Transverse colon (tissue), 4 donors: ENCODE data around the gene TCF7L2. TPM values are rescaled to one million over a fixed set of nuclear protein-coding genes. Genes with fewer than 3 reads are reported as not detected.
A peak's percentile ranks its signal among the peaks of the same experiment; 100 is the strongest.

Source experiments
- DNase-seq: peaks from one replicate; pipeline ENCODE4 v3.0.0-alpha.2; 2019
- H3K27ac ChIP-seq, 4 donors: fragments of 200-600 bp; sonication (generic); 2 replicates each; pipeline ENCODE4 v1.5.1; 2016 to 2018; ENCODE audit warnings: inconsistent platforms in 4 of 4
- H3K27me3 ChIP-seq: fragments of 200-600 bp; sonication (generic); 2 replicates; pipeline ENCODE4 v1.5.1; 2017; ENCODE audit warnings: inconsistent platforms
- H3K36me3 ChIP-seq, 4 donors: fragments of 200-600 bp; sonication (generic); 2 replicates each; pipeline ENCODE4 v1.5.1; 2017 to 2019; ENCODE audit warnings: inconsistent platforms in 4 of 4
- H3K4me1 ChIP-seq, 4 donors: fragments of 200-600 bp; sonication (generic); 2 replicates each; pipeline ENCODE4 v1.5.1; 2017 to 2020; ENCODE audit warnings: inconsistent platforms in 4 of 4
- H3K4me3 ChIP-seq, 4 donors: fragments of 200-600 bp; sonication (generic); 1 replicate in 1 of 4; 2 replicates in 3 of 4; pipeline versions ENCODE4 v1.5.1 to v1.6.1; 2017 to 2019; ENCODE audit warnings: inconsistent platforms in 4 of 4
- H3K9me3 ChIP-seq, 2 donors: fragments of 200-600 bp; sonication (generic); 2 replicates each; pipeline ENCODE4 v1.5.1; 2017 to 2019; ENCODE audit warnings: inconsistent platforms in 2 of 2
- EP300 ChIP-seq: sonication (generic); formaldehyde crosslinking; IDR thresholded peaks from one replicate; pipeline ENCODE4 v1.6.1; 2017; ENCODE audit warnings: antibody characterized with exemption, low read depth
- POLR2A ChIP-seq: fragments of 450-650 bp; IDR thresholded peaks from one replicate; pipeline ENCODE4 v1.6.1; 2016; ENCODE audit warnings: antibody characterized with exemption, mild to moderate bottlenecking, moderate library complexity
- POLR2AphosphoS5 ChIP-seq, 3 donors: sonication (generic); formaldehyde crosslinking; IDR thresholded peaks; one replicate each; pipeline ENCODE4 v1.6.1; 2016; ENCODE audit warnings: antibody characterized with exemption in 3 of 3
- WGBS, 2 donors: methylation state at CpG; one replicate each; pipeline ENCODE4 v1.1.5; 2018; ENCODE audit warnings: low coverage in 1 of 2; 5-methylcytosine and 5-hydroxymethylcytosine counted together
- in situ Hi-C, 4 donors: fragments of 200-750 bp; cut with MboI; loops; one replicate each; pipeline versions ENCODE4 v1.15.0 to v1.15.1; 2017; ENCODE audit warnings: low sequenced_read_pairs in 3 of 4, low pct_ligation_motif_present in 1 of 4, low pct_unique_long_range_greater_than_20kb in 1 of 4
- intact Hi-C: fragments of 100-400 bp; cut with DNase I; formaldehyde crosslinking; loops from one replicate; pipeline ENCODE4 v1.15.1; 2023; ENCODE audit warnings: low total_unique reads
- total RNA-seq, 4 donors: library from RNA; depleted of rRNA; stranded (reverse); fragments of >200 nt; gene quantifications; one replicate each; pipeline ENCODE4 v1.1.0, GENCODE V29; 2016
- TF ChIP-seq, protein P1 (sequence below), 5 experiments: fragments of 200-600 bp in 3 of 5; fragments of 450-650 bp in 2 of 5; sonication (generic) in 3 of 5; IDR thresholded peaks; 1 replicate in 2 of 5; 2 replicates in 3 of 5; pipeline ENCODE4 v1.5.1; 2016 to 2017; ENCODE audit warnings: antibody characterized with exemption in 5 of 5, inconsistent platforms in 3 of 5, mild to moderate bottlenecking in 2 of 5, moderate library complexity in 1 of 5

TCF7L2 gene
- total RNA-seq, 4 donors from 2014 or later: 84.6 to 249 (median 137) TPM

DNA sequence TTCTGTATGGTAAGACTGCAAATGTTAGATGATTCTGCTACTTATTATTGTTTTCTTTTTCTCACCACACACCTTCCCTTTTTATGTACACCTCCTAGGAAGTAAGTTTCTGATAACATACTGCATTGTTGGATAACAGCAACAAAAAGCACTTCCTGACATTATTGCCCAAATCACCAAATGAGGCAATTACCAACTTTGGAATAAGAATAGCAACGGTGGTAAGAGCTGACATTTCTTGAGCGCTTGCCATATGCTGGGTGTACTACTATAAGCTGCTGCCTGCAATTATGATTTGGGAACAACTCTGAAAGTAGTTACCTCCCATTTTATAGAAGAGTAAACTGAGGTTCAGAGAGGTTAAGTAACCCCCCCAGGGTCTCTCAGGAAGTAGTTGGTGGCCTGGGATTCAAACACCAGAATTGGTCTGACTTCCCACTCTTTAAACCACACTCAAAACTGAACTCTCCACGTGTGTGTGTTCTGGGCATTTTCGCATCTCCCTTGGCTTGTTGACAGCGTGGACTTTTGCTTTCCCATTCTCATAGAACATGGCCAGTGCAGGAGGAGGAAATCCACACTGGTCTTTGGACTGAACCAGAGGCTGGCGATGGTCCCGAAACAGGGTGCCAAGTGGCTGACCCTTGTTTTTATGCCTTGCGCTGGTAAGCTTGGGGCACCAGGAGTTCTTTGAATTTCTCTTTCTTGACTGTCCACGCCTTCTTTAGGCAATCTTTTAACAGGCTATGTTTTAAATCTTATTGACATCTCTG is 71.4 kb downstream of the TCF7L2 start:
- 66 to 74% methylated on average over 8 to 9 of the region's 9 CpGs for WGBS, 2 donors
- intact Hi-C loops: no loop called here

DNA sequence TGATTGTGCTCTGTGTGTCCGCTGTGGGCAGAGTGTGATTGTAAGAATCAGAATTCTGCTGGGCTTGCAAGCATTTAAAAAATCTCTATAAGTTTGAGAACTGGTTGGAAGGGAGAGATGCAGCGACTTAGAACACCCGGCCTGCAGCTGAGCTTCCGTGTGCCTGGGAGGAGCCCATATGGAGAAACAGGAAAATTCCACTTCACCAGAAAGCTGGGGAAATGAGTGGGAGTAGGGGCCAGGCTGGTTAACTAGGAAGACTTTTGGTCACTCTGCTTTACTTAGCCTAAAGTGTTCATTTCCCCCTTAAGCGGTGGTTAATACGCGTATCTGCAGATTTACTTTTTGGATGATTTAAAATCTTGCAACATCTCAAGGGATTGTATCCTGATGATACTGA is 72.2 kb downstream of the TCF7L2 start:
- peaks cover 21 to 64% (median 42%) of the 10 kb centered on the region in 4 donors for H3K4me1 ChIP-seq
- intact Hi-C loops (no loop called here), in situ Hi-C loops (no loop called here)
- H3K9me3 ChIP-seq: no peaks in the 10 kb centered on the region
- WGBS, 2 donors: 83 to 84% methylated on average over 6 to 7 of the region's 7 CpGs
- no peak for TF ChIP-seq EP300
- TF ChIP-seq POLR2AphosphoS5 (IDR thresholded peaks at IDR 0.05): no peak
- no peak for TF ChIP-seq POLR2A
- TF ChIP-seq, protein P1, sequence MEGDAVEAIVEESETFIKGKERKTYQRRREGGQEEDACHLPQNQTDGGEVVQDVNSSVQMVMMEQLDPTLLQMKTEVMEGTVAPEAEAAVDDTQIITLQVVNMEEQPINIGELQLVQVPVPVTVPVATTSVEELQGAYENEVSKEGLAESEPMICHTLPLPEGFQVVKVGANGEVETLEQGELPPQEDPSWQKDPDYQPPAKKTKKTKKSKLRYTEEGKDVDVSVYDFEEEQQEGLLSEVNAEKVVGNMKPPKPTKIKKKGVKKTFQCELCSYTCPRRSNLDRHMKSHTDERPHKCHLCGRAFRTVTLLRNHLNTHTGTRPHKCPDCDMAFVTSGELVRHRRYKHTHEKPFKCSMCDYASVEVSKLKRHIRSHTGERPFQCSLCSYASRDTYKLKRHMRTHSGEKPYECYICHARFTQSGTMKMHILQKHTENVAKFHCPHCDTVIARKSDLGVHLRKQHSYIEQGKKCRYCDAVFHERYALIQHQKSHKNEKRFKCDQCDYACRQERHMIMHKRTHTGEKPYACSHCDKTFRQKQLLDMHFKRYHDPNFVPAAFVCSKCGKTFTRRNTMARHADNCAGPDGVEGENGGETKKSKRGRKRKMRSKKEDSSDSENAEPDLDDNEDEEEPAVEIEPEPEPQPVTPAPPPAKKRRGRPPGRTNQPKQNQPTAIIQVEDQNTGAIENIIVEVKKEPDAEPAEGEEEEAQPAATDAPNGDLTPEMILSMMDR (IDR thresholded peaks at IDR 0.05): no peak
- H3K27me3 ChIP-seq: no peaks in the 10 kb centered on the region
- peak overlapping the region in 1 of 4 donors; percentile 3 for H3K27ac ChIP-seq
- H3K36me3 ChIP-seq: no peaks in the 10 kb centered on the region
- no peak for DNase-seq
- no peak overlapping the region for H3K4me3 ChIP-seq

More for the DNA sequence above, 71.4 kb downstream of the TCF7L2 start:
- Histone ChIP-seq H3K9me3 (no peaks in the 10 kb centered on the region), H3K36me3 (no peaks in the 10 kb centered on the region), H3K4me3 (no peak overlapping the region), H3K4me1 (peaks cover 17 to 64% (median 35%) of the 10 kb centered on the region in 4 donors), H3K27ac (peak overlapping the region in 3 of 4 donors; percentile 9 to 43 (median 13)), H3K27me3 (no peaks in the 10 kb centered on the region)
- in situ Hi-C loops: no loop called here
- no peak for DNase-seq
- TF ChIP-seq, protein P1 (IDR thresholded peaks at IDR 0.05): no peak
- no peak for TF ChIP-seq POLR2AphosphoS5 (IDR thresholded peaks at IDR 0.05)
- no peak for TF ChIP-seq EP300
- TF ChIP-seq POLR2A: no peak

DNA sequence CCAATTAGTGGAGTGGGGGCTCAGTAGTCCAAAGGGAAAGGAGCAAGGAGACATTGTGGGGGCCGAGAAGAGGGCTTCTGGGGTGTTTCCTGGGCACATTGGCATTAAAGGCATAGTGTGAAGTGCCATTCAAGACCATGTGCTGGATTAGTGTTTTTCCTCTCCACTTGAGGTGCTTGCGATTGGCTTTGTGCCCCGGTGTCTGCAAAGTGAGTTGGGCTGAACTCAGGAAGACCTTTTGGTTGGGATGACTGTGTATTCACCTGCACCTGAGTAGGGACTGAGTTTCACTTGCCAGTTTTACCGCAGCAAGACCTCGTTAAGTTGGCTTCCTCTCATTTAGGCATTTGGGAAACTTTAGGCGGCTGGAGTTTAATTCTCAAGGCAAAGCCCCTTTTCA is 73.0 kb downstream of the TCF7L2 start:
- Histone ChIP-seq H3K36me3 (no peaks in the 10 kb centered on the region), H3K27me3 (no peaks in the 10 kb centered on the region), H3K9me3 (no peaks in the 10 kb centered on the region), H3K4me3 (no peak overlapping the region), H3K4me1 (peaks cover 22 to 64% (median 48%) of the 10 kb centered on the region in 4 donors), H3K27ac (no peak overlapping the region)
- no peak for TF ChIP-seq POLR2A
- TF ChIP-seq EP300: no peak
- TF ChIP-seq POLR2AphosphoS5 (IDR thresholded peaks at IDR 0.05): no peak
- TF ChIP-seq, protein P1 (IDR thresholded peaks at IDR 0.05): no peak
- in situ Hi-C loops (no loop called here), intact Hi-C loops (no loop called here)
- no peak for DNase-seq
- WGBS, 2 donors: 90 to 91% methylated on average over 2 to 6 of the region's 6 CpGs

DNA sequence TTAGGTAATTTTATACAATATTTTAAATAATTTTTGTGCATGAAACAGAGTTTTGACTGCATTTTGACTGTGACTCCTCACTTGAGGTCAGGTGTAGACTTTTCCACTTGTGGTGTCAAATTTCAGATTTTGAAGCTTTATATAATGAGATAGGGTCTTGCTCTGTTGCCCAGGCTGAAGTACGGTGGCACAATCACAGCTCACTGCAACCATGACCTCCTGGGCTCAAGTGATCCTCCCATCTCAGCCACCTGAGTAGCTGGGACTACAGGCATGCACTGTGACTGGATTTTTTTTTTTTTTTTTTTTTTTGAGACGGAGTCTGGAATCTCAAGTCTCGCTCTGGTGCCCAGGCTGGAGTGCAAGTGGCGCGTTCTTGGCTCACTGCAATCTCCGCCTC is 74.9 kb downstream of the TCF7L2 start:
- no peak for TF ChIP-seq EP300
- intact Hi-C loops: no loop called here

More for the DNA sequence above, 74.9 kb downstream of the TCF7L2 start:
- H3K4me1 ChIP-seq: peaks cover 22 to 48% (median 40%) of the 10 kb centered on the region in 4 donors
- no peak for DNase-seq
- no peak overlapping the region for H3K4me3 ChIP-seq
- no peaks in the 10 kb centered on the region for H3K36me3 ChIP-seq
- in situ Hi-C loops: no loop called here
- WGBS, 2 donors: 80 to 95% methylated on average over 3 to 6 of the region's 6 CpGs
- no peaks in the 10 kb centered on the region for H3K9me3 ChIP-seq
- H3K27me3 ChIP-seq: no peaks in the 10 kb centered on the region
- H3K27ac ChIP-seq: no peak overlapping the region
